MM.1S (cell line): ENCODE results near the gene EPDR1.

Experiments used
- DNase-seq: peaks from one replicate; pipeline ENCODE4 v3.0.0-alpha.2; 2015
- H2AFZ ChIP-seq: fragments of 300-600 bp; sonication (generic); 2 replicates; pipeline ENCODE4 v1.6.0; 2016; ENCODE audit warnings: antibody characterized with exemption, low read length
- H3F3A ChIP-seq: fragments of 300-600 bp; sonication (generic); 2 replicates; pipeline ENCODE4 v1.6.1; 2016; ENCODE audit warnings: mild to moderate bottlenecking, antibody characterized with exemption, low read length, moderate library complexity, mixed read lengths; ENCODE audit not compliant: insufficient read depth
- H3K27ac ChIP-seq: fragments of 300-600 bp; sonication (generic); 2 replicates; pipeline ENCODE4 v1.5.1; 2016; ENCODE audit warnings: mild to moderate bottlenecking, low read length
- H3K27me3 ChIP-seq: fragments of 300-600 bp; sonication (generic); replicated peaks from 2 replicates; pipeline ENCODE4 v1.6.0; 2016; ENCODE audit warnings: low read length; ENCODE audit not compliant: insufficient read depth
- H3K36me3 ChIP-seq: fragments of 300-600 bp; sonication (generic); replicated peaks from 2 replicates; pipeline ENCODE4 v1.6.1; 2016; ENCODE audit warnings: mild to moderate bottlenecking, low read length, mixed read lengths; ENCODE audit not compliant: insufficient read depth
- H3K4me1 ChIP-seq: fragments of 300-600 bp; sonication (generic); 2 replicates; pipeline ENCODE4 v1.6.1; 2016; ENCODE audit warnings: low read length, mixed read lengths
- H3K4me2 ChIP-seq: fragments of 300-600 bp; sonication (generic); 2 replicates; pipeline ENCODE4 v1.6.0; 2016; ENCODE audit warnings: low read depth, low read length
- H3K4me3 ChIP-seq: fragments of 300-600 bp; sonication (generic); 2 replicates; pipeline ENCODE4 v1.5.1; 2016; ENCODE audit warnings: low read length, mixed read lengths
- H3K79me2 ChIP-seq: fragments of 300-600 bp; sonication (generic); 2 replicates; pipeline ENCODE4 v1.6.1; 2016; ENCODE audit warnings: mixed run types, low read length, mixed read lengths
- H3K9ac ChIP-seq: fragments of 300-600 bp; sonication (generic); 2 replicates; pipeline ENCODE4 v1.6.1; 2016; ENCODE audit warnings: low read length, mixed read lengths
- H3K9me2 ChIP-seq: fragments of 300-600 bp; sonication (generic); replicated peaks from 2 replicates; pipeline ENCODE4 v1.6.1; 2016; ENCODE audit warnings: mild to moderate bottlenecking, low read length, mixed read lengths; ENCODE audit not compliant: insufficient read depth
- H3K9me3 ChIP-seq: fragments of 300-600 bp; sonication (generic); replicated peaks from 2 replicates; pipeline ENCODE4 v1.6.1; 2016; ENCODE audit warnings: mild to moderate bottlenecking, low read length, mixed read lengths; ENCODE audit not compliant: insufficient read depth
- H4K20me1 ChIP-seq: fragments of 300-600 bp; sonication (generic); 2 replicates; pipeline ENCODE4 v1.6.1; 2016; ENCODE audit warnings: mild to moderate bottlenecking, low read length, moderate library complexity, mixed read lengths; ENCODE audit not compliant: insufficient read depth
- CTCF ChIP-seq: fragments of 300-600 bp; sonication (generic); IDR thresholded peaks from 2 replicates; pipeline ENCODE4 v1.5.1; 2016; ENCODE audit warnings: antibody characterized with exemption, low read length, mixed read lengths
- EZH2 ChIP-seq: fragments of 300-600 bp; sonication (generic); optimal IDR thresholded peaks from 2 replicates; pipeline ENCODE3; 2017; ENCODE audit warnings: low read depth, mild to moderate bottlenecking, antibody characterized with exemption, low read length, mixed read lengths
- EZH2phosphoT487 ChIP-seq: fragments of 300-600 bp; sonication (generic); IDR thresholded peaks from 2 replicates; pipeline ENCODE4 v1.6.1; 2018; ENCODE audit warnings: antibody characterized with exemption, low read length

The EPDR1 gene

GRCh38 chr7:37956791-37957190 lies 36.4 kb downstream of the EPDR1 start:
- Histone ChIP-seq H4K20me1 (no peaks in the 10 kb centered on the region), H3K79me2 (no peaks in the 10 kb centered on the region), H3K9me3 (no peaks in the 10 kb centered on the region), H3K27me3 (no peaks in the 10 kb centered on the region), H3K9ac (no peak overlapping the region), H3K27ac (no peak overlapping the region), H2AFZ (no peak overlapping the region), H3K4me2 (no peak overlapping the region), H3K9me2 (no peaks in the 10 kb centered on the region), H3K36me3 (no peaks in the 10 kb centered on the region), H3K4me3 (no peak overlapping the region), H3K4me1 (no peaks in the 10 kb centered on the region), H3F3A (no peaks in the 10 kb centered on the region)
- no peak for DNase-seq
- TF ChIP-seq CTCF: no peak

- Histone ChIP-seq H3K9me3 (no peaks in the 10 kb centered on the region), H3K4me3 (no peak overlapping the region), H3K36me3 (no peaks in the 10 kb centered on the region), H3K27me3 (no peaks in the 10 kb centered on the region), H3K79me2 (no peaks in the 10 kb centered on the region), H3K9me2 (no peaks in the 10 kb centered on the region), H3K9ac (no peak overlapping the region), H3F3A (no peaks in the 10 kb centered on the region), H3K4me2 (no peak overlapping the region), H4K20me1 (no peaks in the 10 kb centered on the region), H3K27ac (no peak overlapping the region), H3K4me1 (no peaks in the 10 kb centered on the region), H2AFZ (no peak overlapping the region)
- TF ChIP-seq CTCF: no peak
- TF ChIP-seq EZH2: no peak
- no peak for TF ChIP-seq EZH2phosphoT487
- DNase-seq: no peak
Observed at GRCh38 chr7:37957221-37957970, 37.0 kb downstream of the EPDR1 start.

- DNase-seq: no peak
- TF ChIP-seq EZH2 (no peak), CTCF (no peak), EZH2phosphoT487 (no peak)
Observed at GRCh38 chr7:37960483-37960882, 40.0 kb downstream of the EPDR1 start.

More at GRCh38 chr7:37960483-37960882, 40.0 kb downstream of the EPDR1 start:
- no peaks in the 10 kb centered on the region for H3K36me3 ChIP-seq
- H4K20me1 ChIP-seq: no peaks in the 10 kb centered on the region
- no peak overlapping the region for H2AFZ ChIP-seq
- no peaks in the 10 kb centered on the region for H3F3A ChIP-seq
- no peak overlapping the region for H3K4me3 ChIP-seq
- no peak overlapping the region for H3K9ac ChIP-seq
- H3K27ac ChIP-seq: no peak overlapping the region
- H3K79me2 ChIP-seq: no peaks in the 10 kb centered on the region
- no peak overlapping the region for H3K4me2 ChIP-seq
- no peaks in the 10 kb centered on the region for H3K9me2 ChIP-seq
- H3K27me3 ChIP-seq: no peaks in the 10 kb centered on the region
- H3K9me3 ChIP-seq: no peaks in the 10 kb centered on the region
- H3K4me1 ChIP-seq: no peaks in the 10 kb centered on the region
